Sigmoid colon (tissue), 7 donors: ENCODE measurements around the gene GCDH. TPM values are rescaled to one million over a fixed set of nuclear protein-coding genes. Genes with fewer than 3 reads are reported as not detected.

Source experiments
- DNase-seq: peaks from one replicate; pipeline ENCODE4 v3.0.0-alpha.2; 2019
- H3K27ac ChIP-seq, 4 donors: fragments of 200-600 bp; sonication (generic); one replicate each; pipeline ENCODE4 v1.5.1; 2016 to 2019; ENCODE audit warnings: mild to moderate bottlenecking in 1 of 4
- H3K27me3 ChIP-seq, 3 donors: fragments of 200-600 bp; sonication (generic); one replicate each; pipeline ENCODE4 v1.5.1; 2019; ENCODE audit warnings: mild to moderate bottlenecking in 1 of 3
- H3K36me3 ChIP-seq, 4 donors: fragments of 200-600 bp; sonication (generic); one replicate each; pipeline ENCODE4 v1.5.1; 2016 to 2019
- H3K4me1 ChIP-seq, 4 donors: fragments of 200-600 bp; sonication (generic); one replicate each; pipeline ENCODE4 v1.5.1; 2017 to 2019
- H3K4me3 ChIP-seq, 4 donors: fragments of 200-600 bp; sonication (generic); one replicate each; pipeline ENCODE4 v1.5.1; 2017 to 2019; ENCODE audit warnings: mild to moderate bottlenecking in 2 of 4, moderate library complexity in 1 of 4
- H3K9me3 ChIP-seq, 4 donors: fragments of 200-600 bp in 3 of 4; sonication (generic) in 3 of 4; one replicate each; pipeline versions ENCODE4 v1.5.1 to v1.6.1; 2013 to 2019
- CTCF ChIP-seq, 4 experiments: fragments of 450-650 bp in 3 of 4; fragments of 200-600 bp in 1 of 4; IDR thresholded peaks; one replicate each; pipeline ENCODE4 v1.5.1; 2016 to 2019; ENCODE audit warnings: antibody characterized with exemption in 4 of 4, mild to moderate bottlenecking in 3 of 4, moderate library complexity in 2 of 4
- EP300 ChIP-seq, 4 donors: sonication (generic); formaldehyde crosslinking; IDR thresholded peaks; one replicate each; pipeline ENCODE4 v1.6.1; 2017; ENCODE audit warnings: antibody characterized with exemption in 4 of 4
- POLR2A ChIP-seq, 2 donors: fragments of 450-650 bp; IDR thresholded peaks; one replicate each; pipeline ENCODE4 v1.6.1; 2016; ENCODE audit warnings: antibody characterized with exemption in 2 of 2, mild to moderate bottlenecking in 2 of 2, moderate library complexity in 2 of 2
- POLR2AphosphoS5 ChIP-seq, 4 donors: sonication (generic); formaldehyde crosslinking; IDR thresholded peaks; one replicate each; pipeline ENCODE4 v1.6.1; 2017; ENCODE audit warnings: antibody characterized with exemption in 4 of 4
- WGBS, 2 donors: extraction: QIAGEN DNeasy Blood & Tissue Kit; methylation state at CpG; one replicate each; pipeline ENCODE4 v1.1.7; 2013; 5-methylcytosine and 5-hydroxymethylcytosine counted together
- intact Hi-C: fragments of 100-400 bp; cut with DNase I; formaldehyde crosslinking; loops from one replicate; pipeline ENCODE4 v1.15.1; 2023
- polyA plus RNA-seq, 3 donors: library from polyadenylated mRNA; stranded (reverse); fragments of 200-250 nt; gene quantifications; one replicate each; pipeline ENCODE4 v1.2.3, GENCODE V29; 2013
- total RNA-seq, 4 donors: library from RNA; depleted of rRNA; stranded (reverse); fragments of >200 nt; gene quantifications; one replicate each; pipeline ENCODE4 v1.1.0, GENCODE V29; 2016
- donor health status: healthy with polysubstance abuse.
- donor health status: Bipolar disorder and iron deficiency.
- donor health status: healthy.

GCDH gene
- total and polyA plus RNA-seq, 7 donors = 10.8 to 85.0 (median 27.1) TPM

- Histone ChIP-seq H3K9me3 (no peaks in the 10 kb centered on the region), H3K4me1 (peaks cover 0 to 36% (median 29%) of the 10 kb centered on the region in 4 donors), H3K27me3 (peaks cover 5 to 23% (median 15%) of the 10 kb centered on the region in 3 donors), H3K27ac (peak overlapping the region in 3 of 4 donors; percentile 7 to 37 (median 28)), H3K4me3 (peak overlapping the region; percentile 26 to 50 (median 43)), H3K36me3 (no peaks in the 10 kb centered on the region)
- intact Hi-C loops = loop anchor here (1.0 to 10.0 kb wide), 3 partner anchors 62 to 220 kb away; partner anchors contain the start of genes LYL1 and RAD23A
- peak; percentile 85 for DNase-seq
- WGBS, 2 donors = 2 to 4% methylated on average over 73 of the region's 73 CpGs
- TF ChIP-seq CTCF (IDR thresholded peaks at IDR 0.05) = peak; percentile 19 to 68 (median 58)
- no peak for TF ChIP-seq EP300 (IDR thresholded peaks at IDR 0.05)
- TF ChIP-seq POLR2AphosphoS5 (IDR thresholded peaks at IDR 0.05) = no peak
Observed at GRCh38 chr19:12884926-12885748, 5.8 kb upstream of the GCDH start.

GRCh38 chr19:12885749-12886650, 5.0 kb upstream of the GCDH start:
- TF ChIP-seq POLR2AphosphoS5 (IDR thresholded peaks at IDR 0.05) = no peak
- no peak for TF ChIP-seq CTCF (IDR thresholded peaks at IDR 0.05)
- TF ChIP-seq POLR2A (IDR thresholded peaks at IDR 0.05) = no peak
- no peak for TF ChIP-seq EP300 (IDR thresholded peaks at IDR 0.05)
- peaks cover 0 to 32% (median 26%) of the 10 kb centered on the region in 4 donors for H3K4me1 ChIP-seq
- intact Hi-C loops = loop anchor here (1.0 to 10.0 kb wide), 3 partner anchors 61 to 219 kb away; partner anchors contain the start of genes LYL1 and RAD23A
- H3K9me3 ChIP-seq = no peaks in the 10 kb centered on the region
- no peak for DNase-seq
- peaks cover 5 to 23% (median 15%) of the 10 kb centered on the region in 3 donors for H3K27me3 ChIP-seq
- H3K27ac ChIP-seq = peak overlapping the region; percentile 7 to 37 (median 22)
- H3K4me3 ChIP-seq = peak overlapping the region; percentile 26 to 50 (median 43)
- 7 to 11% methylated on average over 53 of the region's 53 CpGs for WGBS, 2 donors
- H3K36me3 ChIP-seq = no peaks in the 10 kb centered on the region

GRCh38 chr19:12886651-12886968, 4.3 kb upstream of the GCDH start:
- H3K27me3 ChIP-seq = peaks cover 5 to 23% (median 15%) of the 10 kb centered on the region in 3 donors
- H3K4me3 ChIP-seq = no peak overlapping the region
- H3K4me1 ChIP-seq = peaks cover 0 to 36% (median 29%) of the 10 kb centered on the region in 4 donors
- H3K36me3 ChIP-seq = no peaks in the 10 kb centered on the region
- intact Hi-C loops = loop anchor here (5.0 to 10.0 kb wide), 2 partner anchors 61 to 218 kb away; partner anchors contain the start of genes LYL1 and RAD23A
- no peaks in the 10 kb centered on the region for H3K9me3 ChIP-seq
- TF ChIP-seq POLR2AphosphoS5 (IDR thresholded peaks at IDR 0.05) = no peak
- no peak for TF ChIP-seq EP300 (IDR thresholded peaks at IDR 0.05)
- TF ChIP-seq CTCF (IDR thresholded peaks at IDR 0.05) = no peak
- TF ChIP-seq POLR2A (IDR thresholded peaks at IDR 0.05) = no peak
- no peak for DNase-seq
- 79 to 85% methylated on average over 5 of the region's 5 CpGs for WGBS, 2 donors
- no peak overlapping the region for H3K27ac ChIP-seq

- no peak within 1 kb of the TSS for H3K27ac ChIP-seq
- intact Hi-C loops = loop anchor here (5.0 to 10.0 kb wide), 2 partner anchors 60 to 218 kb away; partner anchors contain the start of genes LYL1 and RAD23A
- 70 to 82% methylated on average over 17 of the region's 17 CpGs for WGBS, 2 donors
Observed at GRCh38 chr19:12886969-12887747, 3.8 kb upstream of the GCDH start, which contains the start of gene KLF1. Gene KLF1, minus strand, starts transcription at chr19:12887201. Its CDS starts 61 bp downstream, at chr19:12887140.

More at GRCh38 chr19:12886969-12887747, 3.8 kb upstream of the GCDH start, which contains the start of gene KLF1:
- H3K36me3 ChIP-seq = no peaks in the 10 kb centered on the region
- TF ChIP-seq CTCF (IDR thresholded peaks at IDR 0.05) = no peak
- DNase-seq = no peak
- H3K4me1 ChIP-seq = peaks cover 0 to 36% (median 30%) of the 10 kb centered on the region in 4 donors
- no peaks in the 10 kb centered on the region for H3K9me3 ChIP-seq
- H3K27me3 ChIP-seq = peaks cover 5 to 23% (median 15%) of the 10 kb centered on the region in 3 donors
- peak within 1 kb of the TSS in 3 of 4 donors; percentile 38 to 50 (median 48) for H3K4me3 ChIP-seq
